ENCODE data around the gene BCL6. TPM values are rescaled to one million over a fixed set of nuclear protein-coding genes. Genes with fewer than 3 reads are reported as not detected.
A peak's percentile ranks its signal among the peaks of the same experiment; 100 is the strongest.

BCL6 gene
- total RNA-seq, 1 experiment from 2014 or later, result 21.5 TPM

GRCh38 chr3:187750006-187750512 lies 4.8 kb upstream of the BCL6 start:
- BruUV-seq (replicated peaks), result no TSS peak

GRCh38 chr3:187748050-187748481 lies 2.8 kb upstream of the BCL6 start:
- POLR2A ChIA-PET, result no interaction called here

More at GRCh38 chr3:187750006-187750512, 4.8 kb upstream of the BCL6 start:
- no peaks in the 10 kb centered on the region for H3K27me3 ChIP-seq (ENCODE audit: control insufficient read depth, insufficient read depth, low read length)
- ChIA-PET CTCF (interaction anchor here (0.7 to 1.0 kb wide), 2 partner anchors 10 to 65 kb away, joined by 3 to 8 read pairs; no protein-coding TSS in a partner anchor), POLR2A (interaction anchor here (0.6 kb wide), 3 partner anchors 14 to 1355 kb away, joined by 3 to 13 read pairs (median 3); no protein-coding TSS in a partner anchor)
- peaks cover 45% of the 10 kb centered on the region for H3K4me1 ChIP-seq (ENCODE audit: control insufficient read depth, insufficient read depth, low read length)
- H3K36me3 ChIP-seq (ENCODE audit: control insufficient read depth, insufficient read depth, low read length), result peaks cover under 1% of the 10 kb centered on the region; the same call in 1 of the 2 replicates
- peak overlapping the region; percentile 41 to 58 for H3K4me3 ChIP-seq (ENCODE audit: low read depth in 2 of 2, low read length in 2 of 2)
- ATAC-seq (peak; percentile 79), DNase-seq (ENCODE audit: low read depth, low spot score) (no peak)
- no peak for TF ChIP-seq CTCF (IDR thresholded peaks at IDR 0.05)
- no peak for TF ChIP-seq REST (IDR thresholded peaks at IDR 0.05; ENCODE audit: insufficient read depth in 1 of 2, low read depth in 2 of 2, low read length in 1 of 2)
- TF ChIP-seq SIN3A (IDR thresholded peaks at IDR 0.05; ENCODE audit: borderline replicate concordance, insufficient read depth, low read depth, low read length), result no peak
- TF ChIP-seq POLR2AphosphoS5 (IDR thresholded peaks at IDR 0.05; ENCODE audit: low read depth, low read length), result no peak
- intact Hi-C loops (cut with micrococcal nuclease; ENCODE audit: unreplicated experiment) (no loop called here), in situ Hi-C loops (cut with HindIII; ENCODE audit: low pct_unique_long_range_greater_than_20kb, low sequenced_read_pairs) (no loop called here)
- no peaks in the 10 kb centered on the region for H3K9me3 ChIP-seq (ENCODE audit: control insufficient read depth, insufficient read depth, low read depth, low read length)
- H3K27ac ChIP-seq (ENCODE audit: low read length), result peak overlapping the region; percentile 84

More at GRCh38 chr3:187748050-187748481, 2.8 kb upstream of the BCL6 start:
- Histone ChIP-seq H3K4me3 (ENCODE audit: low read depth in 2 of 2, low read length in 2 of 2) (no peak overlapping the region), H3K27ac (ENCODE audit: low read length) (peak overlapping the region; percentile 84), H3K36me3 (ENCODE audit: control insufficient read depth, insufficient read depth, low read length) (peaks cover 2% of the 10 kb centered on the region; the same call in 1 of the 2 replicates), H3K27me3 (ENCODE audit: control insufficient read depth, insufficient read depth, low read length) (no peaks in the 10 kb centered on the region), H3K4me1 (ENCODE audit: control insufficient read depth, insufficient read depth, low read length) (peaks cover 45% of the 10 kb centered on the region), H3K9me3 (ENCODE audit: control insufficient read depth, insufficient read depth, low read depth, low read length) (no peaks in the 10 kb centered on the region)
- ATAC-seq (peak; percentile 63), DNase-seq (ENCODE audit: low read depth, low spot score) (peak; percentile 77)
- TF ChIP-seq REST (IDR thresholded peaks at IDR 0.05; ENCODE audit: insufficient read depth in 1 of 2, low read depth in 2 of 2, low read length in 1 of 2), result no peak
- peak; percentile 99 for TF ChIP-seq CTCF (IDR thresholded peaks at IDR 0.05)
- no peak for TF ChIP-seq SIN3A (IDR thresholded peaks at IDR 0.05; ENCODE audit: borderline replicate concordance, insufficient read depth, low read depth, low read length)
- no peak for TF ChIP-seq POLR2AphosphoS5 (IDR thresholded peaks at IDR 0.05; ENCODE audit: low read depth, low read length)
- 0 out of 2 replicates have a peak, but pooled peaks have one; percentile 23 for TF ChIP-seq TCF7L2 (IDR thresholded peaks at IDR 0.05; ENCODE audit: low read depth, low read length)
- in situ Hi-C loops (cut with HindIII; ENCODE audit: low pct_unique_long_range_greater_than_20kb, low sequenced_read_pairs), result loop anchor here (5.0 to 25.0 kb wide), 5 partner anchors 59 to 1397 kb away; no protein-coding TSS in a partner anchor
- CTCF ChIA-PET, result interaction anchor here (0.6 to 0.9 kb wide), 6 partner anchors 198 to 1715 kb away, joined by 3 to 5 read pairs (median 5); no protein-coding TSS in a partner anchor
- BruUV-seq (replicated peaks), result no TSS peak
- intact Hi-C loops (cut with micrococcal nuclease; ENCODE audit: unreplicated experiment), result loop anchor here (5.0 to 10.0 kb wide), 6 partner anchors 164 to 917 kb away; partner anchors contain the start of gene LPP
